Measurements from ENCODE around the gene SBF2.

SBF2 gene

GRCh38 chr11:9787260-9787659, 506.8 kb downstream of the SBF2 start:
- no peak for DNase-seq (ENCODE audit: extremely low spot score)
- CTCF ChIA-PET = no interaction called here
- POLR2A ChIA-PET = no interaction called here
- TF ChIP-seq LEF1 (IDR thresholded peaks at IDR 0.05; ENCODE audit: borderline replicate concordance) (no peak), FOXK2 (IDR thresholded peaks at IDR 0.05) (no peak), ARNT (IDR thresholded peaks at IDR 0.05) (no peak), CTBP1 (IDR thresholded peaks at IDR 0.05; ENCODE audit: borderline replicate concordance) (no peak), HDGF (IDR thresholded peaks at IDR 0.05; ENCODE audit: borderline replicate concordance) (no peak), SUZ12 (IDR thresholded peaks at IDR 0.05) (no peak), SP1 (IDR thresholded peaks at IDR 0.05) (no peak), BHLHE40 (IDR thresholded peaks at IDR 0.05; ENCODE audit: borderline replicate concordance) (no peak), NFRKB (IDR thresholded peaks at IDR 0.05) (no peak), PKNOX1 (IDR thresholded peaks at IDR 0.05) (no peak), ZNF384 (IDR thresholded peaks at IDR 0.05) (no peak), FOXA1 (IDR thresholded peaks at IDR 0.05) (no peak), L3MBTL2 (conservative IDR thresholded peaks at IDR 0.05) (no peak), ELF4 (IDR thresholded peaks at IDR 0.05) (no peak), TARDBP (IDR thresholded peaks at IDR 0.05) (no peak), FOXM1 (IDR thresholded peaks at IDR 0.05; ENCODE audit: borderline replicate concordance) (no peak)

GRCh38 chr11:9784602-9785315, 509.3 kb downstream of the SBF2 start:
- no peak for TF ChIP-seq CTBP1 (IDR thresholded peaks at IDR 0.05; ENCODE audit: borderline replicate concordance)
- no peak for TF ChIP-seq BHLHE40 (IDR thresholded peaks at IDR 0.05; ENCODE audit: borderline replicate concordance)
- CTCF ChIA-PET = no interaction called here
- no peak for DNase-seq (ENCODE audit: extremely low spot score)
- POLR2A ChIA-PET = no interaction called here

GRCh38 chr11:9783986-9784385, 510.0 kb downstream of the SBF2 start:
- TF ChIP-seq FOXM1 (IDR thresholded peaks at IDR 0.05; ENCODE audit: borderline replicate concordance) = no peak
- TF ChIP-seq ARNT (IDR thresholded peaks at IDR 0.05) = no peak
- no peak for TF ChIP-seq HDGF (IDR thresholded peaks at IDR 0.05; ENCODE audit: borderline replicate concordance)
- no peak for TF ChIP-seq BHLHE40 (IDR thresholded peaks at IDR 0.05; ENCODE audit: borderline replicate concordance)
- TF ChIP-seq FOXA1 (IDR thresholded peaks at IDR 0.05) = no peak
- no peak for TF ChIP-seq SP1 (IDR thresholded peaks at IDR 0.05)
- TF ChIP-seq FOXK2 (IDR thresholded peaks at IDR 0.05) = no peak
- no peak for TF ChIP-seq L3MBTL2 (conservative IDR thresholded peaks at IDR 0.05)
- TF ChIP-seq CTBP1 (IDR thresholded peaks at IDR 0.05; ENCODE audit: borderline replicate concordance) = no peak
- TF ChIP-seq TARDBP (IDR thresholded peaks at IDR 0.05) = no peak
- POLR2A ChIA-PET = no interaction called here
- no peak for DNase-seq (ENCODE audit: extremely low spot score)
- CTCF ChIA-PET = no interaction called here

GRCh38 chr11:9780929-9781328, 513.1 kb downstream of the SBF2 start:
- CTCF ChIA-PET = no interaction called here

GRCh38 chr11:9777525-9777924, 516.5 kb downstream of the SBF2 start:
- DNase-seq (ENCODE audit: extremely low spot score) = no peak
- CTCF ChIA-PET = no interaction called here
- no peak for TF ChIP-seq ZNF384 (IDR thresholded peaks at IDR 0.05)
- no peak for TF ChIP-seq SUZ12 (IDR thresholded peaks at IDR 0.05)
- no peak for TF ChIP-seq L3MBTL2 (conservative IDR thresholded peaks at IDR 0.05)
- no peak for TF ChIP-seq ELF4 (IDR thresholded peaks at IDR 0.05)
- no peak for TF ChIP-seq LEF1 (IDR thresholded peaks at IDR 0.05; ENCODE audit: borderline replicate concordance)
- no peak for TF ChIP-seq BHLHE40 (IDR thresholded peaks at IDR 0.05; ENCODE audit: borderline replicate concordance)
- POLR2A ChIA-PET = no interaction called here

More at GRCh38 chr11:9780929-9781328, 513.1 kb downstream of the SBF2 start:
- no peak for TF ChIP-seq LEF1 (IDR thresholded peaks at IDR 0.05; ENCODE audit: borderline replicate concordance)
- no peak for TF ChIP-seq HDGF (IDR thresholded peaks at IDR 0.05; ENCODE audit: borderline replicate concordance)
- TF ChIP-seq FOXM1 (IDR thresholded peaks at IDR 0.05; ENCODE audit: borderline replicate concordance) = no peak
- no peak for TF ChIP-seq L3MBTL2 (conservative IDR thresholded peaks at IDR 0.05)
- TF ChIP-seq ARNT (IDR thresholded peaks at IDR 0.05) = no peak
- no peak for TF ChIP-seq SP1 (IDR thresholded peaks at IDR 0.05)
- TF ChIP-seq NFRKB (IDR thresholded peaks at IDR 0.05) = no peak
- TF ChIP-seq PKNOX1 (IDR thresholded peaks at IDR 0.05) = no peak
- no peak for TF ChIP-seq CTBP1 (IDR thresholded peaks at IDR 0.05; ENCODE audit: borderline replicate concordance)
- TF ChIP-seq SUZ12 (IDR thresholded peaks at IDR 0.05) = no peak
- no peak for DNase-seq (ENCODE audit: extremely low spot score)
- POLR2A ChIA-PET = no interaction called here

- ChIA-PET CTCF (no interaction called here), POLR2A (no interaction called here)
- TF ChIP-seq BHLHE40 (IDR thresholded peaks at IDR 0.05; ENCODE audit: borderline replicate concordance) = no peak
- no peak for TF ChIP-seq L3MBTL2 (conservative IDR thresholded peaks at IDR 0.05)
- no peak for TF ChIP-seq FOXM1 (IDR thresholded peaks at IDR 0.05; ENCODE audit: borderline replicate concordance)
- TF ChIP-seq FOXA1 (IDR thresholded peaks at IDR 0.05) = no peak
- no peak for TF ChIP-seq ELF4 (IDR thresholded peaks at IDR 0.05)
- no peak for TF ChIP-seq SP1 (IDR thresholded peaks at IDR 0.05)
- TF ChIP-seq FOXK2 (IDR thresholded peaks at IDR 0.05) = no peak
- no peak for TF ChIP-seq CTBP1 (IDR thresholded peaks at IDR 0.05; ENCODE audit: borderline replicate concordance)
- no peak for TF ChIP-seq NFRKB (IDR thresholded peaks at IDR 0.05)
- no peak for TF ChIP-seq ZNF384 (IDR thresholded peaks at IDR 0.05)
- no peak for TF ChIP-seq TARDBP (IDR thresholded peaks at IDR 0.05)
- no peak for TF ChIP-seq LEF1 (IDR thresholded peaks at IDR 0.05; ENCODE audit: borderline replicate concordance)
- TF ChIP-seq HDGF (IDR thresholded peaks at IDR 0.05; ENCODE audit: borderline replicate concordance) = no peak
- no peak for TF ChIP-seq SUZ12 (IDR thresholded peaks at IDR 0.05)
- DNase-seq (ENCODE audit: extremely low spot score) = no peak
Observed at GRCh38 chr11:9777066-9777465, 517.0 kb downstream of the SBF2 start.

GRCh38 chr11:9776203-9776602, 517.8 kb downstream of the SBF2 start:
- ChIA-PET POLR2A (no interaction called here), CTCF (no interaction called here)
- TF ChIP-seq TARDBP (IDR thresholded peaks at IDR 0.05) (no peak), LEF1 (IDR thresholded peaks at IDR 0.05; ENCODE audit: borderline replicate concordance) (no peak), NFRKB (IDR thresholded peaks at IDR 0.05) (no peak), BHLHE40 (IDR thresholded peaks at IDR 0.05; ENCODE audit: borderline replicate concordance) (no peak), ARNT (IDR thresholded peaks at IDR 0.05) (no peak)
- no peak for DNase-seq (ENCODE audit: extremely low spot score)

All from HEK293T (cell line).